Posterior vena cava (tissue), 2 donors: ENCODE data around the gene CEMIP2. TPM values are rescaled to one million over a fixed set of nuclear protein-coding genes. Genes with fewer than 3 reads are reported as not detected.

Experiments used
- total RNA-seq, 2 donors: library from RNA; stranded (reverse); fragmentation: NEBNext Ultra II Directional; extraction: Animal tissue kit (Norgen Biotek cat#: 25700); gene quantifications; one replicate each; pipeline ENCODE4 v1.2.1, GENCODE V29; 2021
- donor health status: DM: yes; HTN: yes; CAD: no.
- donor health status: DM: yes; HTN: yes; CAD: no.

Gene CEMIP2
- total RNA-seq, 2 donors from 2014 or later, result 39.1 to 43.3 TPM

Other genes with a start within 250 kb of the CEMIP2 start
- gene ABHD17B, start 142.7 kb upstream of the CEMIP2 start, total RNA-seq, result 10 to 100 TPM; 11.4 to 22.8 TPM
- gene C9orf85, start 143.1 kb upstream of the CEMIP2 start, total RNA-seq, result 1 to 10 TPM; 9.2 to 9.9 TPM